IMR-90 (cell line): Measurements from ENCODE around the gene GVQW3. TPM values are rescaled to one million over a fixed set of nuclear protein-coding genes. Genes with fewer than 3 reads are reported as not detected.

Experiments used
- ATAC-seq: fragments of 200-7000 bp; cut with Tn5 transposase; 2 replicates; pipeline ENCODE4 v1.9.1; 2020; ENCODE audit warnings: low read depth, mild to moderate bottlenecking, moderate library complexity
- BruUV-seq: library from RNA; stranded (reverse); fragments of 400-500 nt; replicated peaks from 2 replicates; lab custom pipeline; 2021; lab: Mats Ljungman, UMichigan
- CTCF ChIA-PET: fragments of 300-600 bp; formaldehyde crosslinking; extraction: SDS; loops from one replicate; lab custom pipeline; 2021; ENCODE audit warnings: antibody characterized with exemption; lab: Yijun Ruan, JAX
- POLR2A ChIA-PET: fragments of 300-600 bp; sonication (Branson Sonifier 250); formaldehyde crosslinking; loops from one replicate; lab custom pipeline; 2022; ENCODE audit warnings: antibody characterized with exemption; ENCODE audit not compliant: unreplicated experiment; lab: Charles Lee
- DNase-seq: peaks from one replicate; pipeline ENCODE4 v3.0.0; 2013
- H2AFZ ChIP-seq: replicated peaks from 2 replicates; pipeline ENCODE3; 2013; ENCODE audit warnings: low read length, mild to moderate bottlenecking; ENCODE audit not compliant: poor library complexity
- H2AK5ac ChIP-seq: 2 replicates; pipeline ENCODE4 v1.6.1; 2013; ENCODE audit warnings: low read depth, low read length, inconsistent platforms
- H2AK9ac ChIP-seq: replicated peaks from 2 replicates; pipeline ENCODE3; 2013; ENCODE audit warnings: mild to moderate bottlenecking, low read depth, low read length, moderate library complexity; ENCODE audit not compliant: poor library complexity
- H2BK120ac ChIP-seq: 2 replicates; pipeline ENCODE4 v1.6.1; 2013; ENCODE audit warnings: low read depth, low read length, inconsistent platforms
- H2BK15ac ChIP-seq: 3 replicates; pipeline ENCODE4 v1.6.1; 2013; ENCODE audit warnings: low read depth, low read length, inconsistent platforms
- H2BK20ac ChIP-seq: 2 replicates; pipeline ENCODE4 v1.6.1; 2013; ENCODE audit warnings: low read depth, mild to moderate bottlenecking, inconsistent platforms, low read length, moderate library complexity
- H2BK5ac ChIP-seq: 2 replicates; pipeline ENCODE4 v1.6.1; 2013; ENCODE audit warnings: mild to moderate bottlenecking, low read depth, low read length, inconsistent platforms; ENCODE audit not compliant: poor library complexity, severe bottlenecking
- H3K14ac ChIP-seq: replicated peaks from 2 replicates; pipeline ENCODE4 v1.6.1; 2013; ENCODE audit warnings: low read depth, low read length, inconsistent platforms
- H3K18ac ChIP-seq: 2 replicates; pipeline ENCODE4 v1.6.1; 2013; ENCODE audit warnings: low read depth, low read length, control low read depth
- H3K23ac ChIP-seq: 2 replicates; pipeline ENCODE4 v1.6.1; 2013; ENCODE audit warnings: low read depth, low read length, inconsistent platforms
- H3K27ac ChIP-seq: 2 replicates; pipeline ENCODE4 v1.5.1; 2013; ENCODE audit warnings: mild to moderate bottlenecking, control low read depth, low read length; ENCODE audit not compliant: insufficient read depth
- H3K27me3 ChIP-seq: 2 replicates; pipeline ENCODE4 v1.6.1; 2013; ENCODE audit warnings: low read length; ENCODE audit not compliant: control insufficient read depth, insufficient read depth
- H3K36me3 ChIP-seq: 2 replicates; pipeline ENCODE4 v1.6.1; 2013; ENCODE audit warnings: low read length, mixed read lengths; ENCODE audit not compliant: control insufficient read depth, insufficient read depth
- H3K4ac ChIP-seq: 2 replicates; pipeline ENCODE4 v1.6.1; 2013; ENCODE audit warnings: low read depth, low read length, inconsistent platforms
- H3K4me1 ChIP-seq: 2 replicates; pipeline ENCODE4 v1.6.1; 2013; ENCODE audit warnings: low read length, mixed read lengths; ENCODE audit not compliant: control insufficient read depth, insufficient read depth
- H3K4me2 ChIP-seq: 2 replicates; pipeline ENCODE4 v1.6.1; 2013; ENCODE audit warnings: low read depth, mild to moderate bottlenecking, control low read depth, low read length, moderate library complexity
- H3K4me3 ChIP-seq: 2 replicates; pipeline ENCODE4 v1.5.1; 2013; ENCODE audit warnings: low read depth, mild to moderate bottlenecking, control low read depth, low read length, moderate library complexity; ENCODE audit not compliant: insufficient read depth
- H3K56ac ChIP-seq: 2 replicates; pipeline ENCODE4 v1.6.1; 2013; ENCODE audit warnings: low read length, inconsistent platforms; ENCODE audit not compliant: insufficient read depth; ENCODE audit errors: extremely low read depth
- H3K79me1 ChIP-seq, 2 experiments: 2 replicates each; pipeline ENCODE4 v1.6.1; 2013; ENCODE audit warnings: low read length in 2 of 2, inconsistent platforms in 1 of 2, low read depth in 1 of 2
- H3K9ac ChIP-seq: 2 replicates; pipeline ENCODE4 v1.6.1; 2013; ENCODE audit warnings: low read depth, low read length, control low read depth
- H3K9me1 ChIP-seq: 2 replicates; pipeline ENCODE4 v1.6.1; 2013; ENCODE audit warnings: low read length, inconsistent platforms; ENCODE audit not compliant: insufficient read depth
- H3K9me3 ChIP-seq: 2 replicates; pipeline ENCODE4 v1.6.1; 2013; ENCODE audit warnings: low read length; ENCODE audit not compliant: control insufficient read depth, insufficient read depth
- H4K20me1 ChIP-seq: 2 replicates; pipeline ENCODE4 v1.6.1; 2013; ENCODE audit warnings: low read length, inconsistent platforms; ENCODE audit not compliant: insufficient read depth
- H4K5ac ChIP-seq: 2 replicates; pipeline ENCODE4 v1.6.1; 2013; ENCODE audit warnings: mild to moderate bottlenecking, low read depth, low read length, control low read depth
- H4K8ac ChIP-seq, 2 experiments: 2 replicates each; pipeline ENCODE4 v1.6.1; 2013; ENCODE audit warnings: low read depth in 2 of 2, low read length in 2 of 2, control low read depth in 1 of 2, inconsistent platforms in 1 of 2
- H4K91ac ChIP-seq: 2 replicates; pipeline ENCODE4 v1.6.1; 2013; ENCODE audit warnings: low read depth, low read length, inconsistent platforms; ENCODE audit not compliant: insufficient read depth
- CTCF ChIP-seq: conservative IDR thresholded peaks from 2 replicates; pipeline ENCODE4 v1.5.1; 2012; ENCODE audit warnings: mild to moderate bottlenecking, low read depth, low read length, improper control_type of control experiment
- FOS ChIP-seq: fragments of 150-350 bp; IDR thresholded peaks from 2 replicates; pipeline ENCODE4 v1.6.1; 2016; ENCODE audit warnings: low read depth, low read length
- dilution Hi-C: fragments of 300-500 bp; cut with HindIII; formaldehyde crosslinking; loops from one replicate; pipeline ENCODE4 v1.14.3; 2018; ENCODE audit warnings: low sequenced_read_pairs; ENCODE audit not compliant: unreplicated experiment
- in situ Hi-C: fragments of 300-500 bp; cut with MboI; formaldehyde crosslinking; loops from 3 replicates; pipeline ENCODE4 v1.14.3; 2019; ENCODE audit warnings: low sequenced_read_pairs, inconsistent platforms, mixed read lengths
- intact Hi-C: fragments of 100-400 bp; cut with micrococcal nuclease; formaldehyde crosslinking; loops from 2 replicates; pipeline ENCODE4 v1.10.0; 2022
- polyA plus RNA-seq, 3 experiments: library from polyadenylated mRNA; depleted of rRNA; stranded (reverse); fragments of >200 nt; gene quantifications; 2 replicates each; pipeline ENCODE4 v1.2.3, GENCODE V29; 2012; ENCODE audit warnings: low replicate concordance in 1 of 3
- total RNA-seq: library from RNA; depleted of rRNA; stranded (reverse); fragments of >200 nt; gene quantifications from 2 replicates; pipeline ENCODE4 v1.2.3, GENCODE V29; 2012

The GVQW3 gene
- total and polyA plus RNA-seq, 2 of the 4 experiments (the other 2 are of a cell fraction) = 0.96 to 1.1 TPM

- intact Hi-C loops = no loop called here
- POLR2A ChIA-PET = no interaction called here
Observed at GRCh38 chr11:76455931-76456330, 74.8 kb downstream of the GVQW3 start.

More at GRCh38 chr11:76455931-76456330, 74.8 kb downstream of the GVQW3 start:
- Histone ChIP-seq H2AK5ac (no peak overlapping the region), H4K91ac (no peak overlapping the region), H4K20me1 (peaks cover 6% of the 10 kb centered on the region; the same call in 1 of the 2 replicates), H2AK9ac (no peak overlapping the region), H3K9me1 (peaks cover 7% of the 10 kb centered on the region), H2BK20ac (no peak overlapping the region), H3K23ac (no peak overlapping the region), H3K27me3 (no peaks in the 10 kb centered on the region), H3K4me1 (peaks cover 9% of the 10 kb centered on the region), H3K18ac (no peak overlapping the region; the same call in 1 of the 2 replicates), H4K8ac (0 out of 4 replicates have a peak overlapping the region, but pooled peaks of 1 of the 2 experiments have one; percentile 11), H2AFZ (no peak overlapping the region), H2BK15ac (0 out of 3 replicates have a peak overlapping the region, but pooled peaks have one; percentile 9), H3K14ac (no peak overlapping the region), H2BK120ac (peak overlapping the region; percentile 67; the same call in 1 of the 2 replicates), H3K9ac (no peak overlapping the region; the same call in 1 of the 2 replicates), H3K9me3 (no peaks in the 10 kb centered on the region), H3K27ac (no peak overlapping the region), H3K56ac (no peak overlapping the region; the same call in 1 of the 2 replicates), H3K36me3 (peaks cover 4% of the 10 kb centered on the region), H3K4me3 (no peak overlapping the region), H3K79me1 (peaks cover 3 to 31% of the 10 kb centered on the region in 2 experiments), H2BK5ac (peak overlapping the region; percentile 64), H3K4me2 (peak overlapping the region; percentile 40; the same call in 1 of the 2 replicates), H4K5ac (no peak overlapping the region), H3K4ac (no peak overlapping the region)
- peak; percentile 65 for DNase-seq
- ATAC-seq = peak; percentile 82
- BruUV-seq = no TSS peak
- dilution Hi-C loops (no loop called here), in situ Hi-C loops (no loop called here)
- peak; percentile 65 for TF ChIP-seq FOS
- TF ChIP-seq CTCF = no peak
- CTCF ChIA-PET = interaction anchor here (0.6 kb wide), 1 partner anchor 10 kb away, joined by 3 read pairs; no protein-coding TSS in a partner anchor
